NCI-H460 (cell line): Measurements from ENCODE around the gene CDH4. TPM values are rescaled to one million over a fixed set of nuclear protein-coding genes. Genes with fewer than 3 reads are reported as not detected.

ENCODE experiments used
- DNase-seq: peaks from one replicate; pipeline ENCODE4 v3.0.0-alpha.2; 2016; ENCODE audit warnings: low read depth; ENCODE audit errors: extremely low read depth
- total RNA-seq: library from RNA; depleted of rRNA; stranded (reverse); fragments of >200 nt; shearing (Covaris generic); gene quantifications from 2 replicates; pipeline ENCODE4 v1.2.3, GENCODE V29; 2014

CDH4 gene
- total RNA-seq, 1 experiment from 2014 or later: not detected

DNA sequence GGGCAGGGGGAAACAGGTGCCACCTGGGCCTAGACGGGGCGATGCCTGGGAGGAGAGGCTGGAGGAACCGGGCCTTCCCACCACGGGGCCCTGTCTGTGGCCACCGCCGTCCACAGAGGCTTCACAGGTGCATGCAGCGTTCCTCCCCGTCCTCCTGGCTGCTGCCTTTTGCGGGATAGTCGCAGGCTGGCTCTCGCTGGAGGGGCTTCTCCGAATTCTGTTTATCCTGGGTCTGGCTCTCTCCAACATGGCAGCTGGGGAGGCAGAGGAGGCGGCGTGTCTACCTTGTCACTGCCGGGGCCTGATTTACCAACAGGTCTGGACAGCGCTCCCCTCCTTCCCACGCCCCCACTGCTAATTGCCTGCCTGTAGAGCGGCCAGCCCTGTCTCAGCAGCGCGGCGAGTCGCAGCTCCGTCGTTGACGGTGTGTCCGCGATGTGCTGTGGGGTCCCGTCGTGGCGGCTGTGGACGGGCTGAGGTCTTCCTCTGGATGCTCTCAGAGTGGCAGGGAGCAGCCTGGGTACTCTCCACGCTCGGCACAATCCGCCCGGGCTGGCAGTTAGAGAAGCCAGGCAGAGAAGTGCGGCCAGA lies 550.8 kb downstream of the CDH4 start:
- no peak for DNase-seq

GRCh38 chr20:61803416-61803914 lies 551.4 kb downstream of the CDH4 start:
- no peak for DNase-seq

- no peak for DNase-seq
Observed at GRCh38 chr20:61803915-61804751, 552.1 kb downstream of the CDH4 start.

- no peak for DNase-seq
Observed at GRCh38 chr20:61804752-61805295, 552.8 kb downstream of the CDH4 start.

DNA sequence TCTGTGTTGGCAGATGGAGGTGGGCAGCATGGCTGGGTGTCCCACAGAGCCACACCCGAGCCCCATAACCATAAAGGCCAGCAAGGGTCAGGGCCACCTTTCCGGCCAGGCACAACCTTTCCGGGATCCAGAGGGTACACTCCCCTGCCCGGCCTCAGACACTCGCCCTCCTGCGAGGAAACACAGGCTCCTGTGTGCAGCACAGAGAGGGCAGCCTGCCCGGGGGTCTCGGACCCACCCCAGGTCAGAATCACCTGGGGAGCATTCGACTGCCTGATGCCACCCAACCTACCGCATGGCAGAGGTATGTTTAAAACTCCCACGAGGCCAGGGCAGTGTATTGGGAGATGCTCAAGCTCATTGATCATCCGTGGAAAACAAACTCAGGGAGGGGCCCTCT lies 553.3 kb downstream of the CDH4 start:
- DNase-seq: no peak

DNA sequence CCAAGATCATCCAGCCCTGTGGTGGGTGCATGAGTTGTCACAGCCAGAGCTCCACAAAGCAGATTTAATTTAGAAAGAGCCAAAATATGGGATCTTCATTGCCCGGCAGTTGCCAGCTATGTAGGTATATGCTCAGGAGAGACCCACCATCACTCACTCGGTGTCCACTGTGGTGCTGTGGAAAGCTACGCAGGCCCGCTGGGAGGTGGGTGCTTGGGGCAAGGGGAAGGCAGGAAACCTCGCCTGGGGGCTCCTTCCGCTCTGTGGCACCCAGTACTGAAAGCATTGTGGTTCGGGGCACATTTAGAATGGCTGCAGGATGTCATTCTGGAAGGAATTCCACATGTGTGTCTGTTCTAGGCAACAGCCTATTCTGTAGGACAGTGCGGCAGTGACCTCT lies 553.7 kb downstream of the CDH4 start:
- no peak for DNase-seq

DNA sequence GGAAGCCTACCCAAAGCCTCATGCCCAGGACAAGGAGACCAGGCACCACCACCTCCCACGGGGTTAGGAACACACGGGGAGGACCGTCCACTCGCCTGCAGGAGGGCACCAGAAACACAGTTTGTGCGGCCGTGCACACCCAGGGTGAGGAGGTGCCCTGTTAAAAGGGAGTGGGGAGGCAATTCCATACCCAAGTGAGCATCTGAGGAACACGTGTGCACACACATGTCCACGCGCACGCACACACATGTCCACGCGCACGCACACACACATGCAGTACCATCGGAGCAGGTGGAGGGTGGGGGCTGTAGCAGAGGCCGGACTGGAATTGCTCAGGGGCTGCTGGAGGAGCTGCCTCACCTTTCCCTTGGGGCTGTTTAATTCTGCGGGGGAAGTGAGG lies 554.3 kb downstream of the CDH4 start:
- no peak for DNase-seq

DNA sequence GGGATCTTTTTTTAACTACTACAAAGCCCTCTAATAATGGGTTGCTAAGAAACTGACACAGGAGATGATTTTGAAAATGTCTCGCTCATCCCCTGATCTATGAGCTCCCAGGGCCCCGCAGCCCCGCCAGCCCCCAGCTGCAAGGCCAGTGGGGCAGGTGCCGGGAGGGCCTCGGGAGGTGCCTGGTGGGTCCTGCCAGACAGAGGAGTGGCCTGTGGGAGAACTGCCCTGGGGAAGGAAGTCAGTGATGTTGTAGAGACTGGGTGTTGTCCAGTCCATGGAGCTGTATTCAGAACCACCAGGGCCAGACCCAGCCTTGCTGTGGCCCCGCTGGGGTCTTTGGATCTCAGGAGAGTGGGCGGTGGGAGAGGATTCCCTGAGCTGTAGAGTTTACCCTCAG lies 554.9 kb downstream of the CDH4 start:
- DNase-seq: no peak

DNA sequence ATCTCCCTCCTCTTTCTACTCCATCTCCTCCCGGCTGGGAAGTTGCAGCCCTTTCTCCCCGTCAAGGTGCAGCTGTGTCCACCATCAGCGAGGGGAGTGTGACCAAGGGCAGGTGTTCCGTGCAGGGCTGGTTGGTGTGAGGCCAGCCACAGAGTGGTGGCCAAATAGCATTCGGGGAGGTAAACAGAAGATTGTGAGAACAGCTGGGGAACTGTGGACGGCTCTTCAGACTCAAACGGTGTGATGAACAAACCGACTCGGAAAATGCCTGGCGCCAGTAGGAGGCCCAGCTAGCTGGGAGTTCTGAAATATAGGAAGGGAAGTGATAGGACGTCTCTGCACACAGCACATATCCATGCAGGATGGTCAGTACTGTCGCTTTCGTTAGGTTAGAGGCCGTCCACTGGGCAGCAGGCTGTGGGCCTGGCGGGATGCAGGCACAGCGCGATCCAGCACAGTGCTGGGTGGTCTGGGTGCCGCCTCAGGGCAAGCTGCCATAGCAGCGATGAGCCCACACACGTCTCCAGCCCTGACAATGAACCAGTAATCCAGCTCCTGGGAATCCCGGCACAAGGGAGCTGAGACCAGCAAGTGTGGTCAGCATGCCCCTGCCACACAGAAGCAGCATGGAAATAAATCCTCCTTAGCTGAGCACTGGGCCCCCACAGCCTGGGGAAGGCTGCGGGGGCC lies 555.6 kb downstream of the CDH4 start:
- no peak for DNase-seq

DNA sequence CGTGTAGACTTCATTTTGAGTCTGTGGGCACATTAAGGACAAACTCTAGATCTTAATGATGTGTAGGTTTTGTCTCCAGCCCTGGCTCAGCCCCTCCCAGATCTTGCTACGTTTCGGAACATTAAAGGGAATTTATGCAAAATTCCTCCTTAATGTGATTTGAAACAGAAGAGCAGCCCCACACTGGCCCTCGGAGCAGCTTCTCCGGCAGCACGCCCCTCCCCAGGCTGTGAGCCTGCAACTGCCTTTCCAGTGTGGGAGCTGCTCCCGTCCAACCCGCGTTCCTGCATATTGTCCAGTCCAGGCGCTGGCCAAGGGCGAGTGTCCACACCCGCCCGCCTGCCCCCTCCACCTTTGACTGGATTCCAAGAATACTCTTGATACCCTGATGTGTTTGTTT lies 556.4 kb downstream of the CDH4 start:
- DNase-seq: no peak

GRCh38 chr20:61809006-61809770 lies 557.1 kb downstream of the CDH4 start:
- no peak for DNase-seq

DNA sequence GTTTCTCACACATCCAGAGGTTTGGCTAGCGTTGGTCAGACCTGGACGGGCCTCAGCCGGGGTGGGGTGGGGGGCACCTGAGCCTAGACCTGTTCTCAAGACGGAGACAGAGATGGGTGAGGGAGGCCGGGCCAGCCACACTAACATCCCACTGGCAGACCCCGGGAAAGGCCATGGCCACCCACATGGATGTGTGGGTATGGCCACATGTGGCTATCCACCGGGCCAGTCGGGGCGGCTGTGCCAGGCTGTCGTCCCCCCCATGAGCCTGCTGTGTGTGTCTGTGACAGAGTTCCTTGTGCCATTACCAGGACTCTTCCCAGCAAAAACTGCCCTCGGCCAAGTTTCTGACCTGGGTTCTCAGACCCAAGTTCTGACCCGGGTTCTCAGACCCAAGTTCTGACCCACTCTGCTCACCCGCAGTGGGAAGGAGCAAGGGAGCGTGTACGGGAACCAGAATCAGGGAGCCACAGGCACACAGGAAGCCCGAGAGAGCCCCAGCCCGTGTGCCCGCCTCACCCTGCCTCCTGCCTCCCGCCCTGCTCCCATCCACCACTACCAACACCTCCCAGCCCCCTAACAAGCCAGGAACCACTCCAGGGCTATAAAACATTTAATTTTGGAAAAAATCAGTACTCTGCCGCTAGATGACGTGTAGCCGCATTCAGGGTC lies 558.1 kb downstream of the CDH4 start:
- no peak for DNase-seq

DNA sequence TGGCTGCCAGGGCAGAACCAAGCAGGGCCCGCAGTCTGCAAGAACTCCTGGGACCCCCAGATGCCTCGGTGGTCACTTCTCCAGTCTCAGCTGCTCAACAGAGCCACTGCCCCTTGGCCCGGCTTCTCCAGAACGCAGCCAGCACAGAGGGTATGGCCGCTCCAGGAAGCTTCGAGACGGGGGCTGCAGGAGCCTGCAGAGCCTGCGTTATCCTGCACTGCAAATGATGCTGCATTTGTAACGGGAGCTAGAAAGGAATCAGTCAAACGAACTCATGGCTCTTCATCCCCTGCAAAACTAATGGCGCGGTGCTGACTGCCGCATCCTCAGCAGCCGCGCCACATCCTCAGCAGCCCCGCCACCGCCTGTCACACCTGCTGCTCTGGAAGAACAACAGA lies 558.7 kb downstream of the CDH4 start:
- no peak for DNase-seq

- no peak for DNase-seq
Observed at GRCh38 chr20:61811166-61811565, 559.1 kb downstream of the CDH4 start.

- no peak for DNase-seq
Observed at GRCh38 chr20:61812121-61812844, 560.2 kb downstream of the CDH4 start.

DNA sequence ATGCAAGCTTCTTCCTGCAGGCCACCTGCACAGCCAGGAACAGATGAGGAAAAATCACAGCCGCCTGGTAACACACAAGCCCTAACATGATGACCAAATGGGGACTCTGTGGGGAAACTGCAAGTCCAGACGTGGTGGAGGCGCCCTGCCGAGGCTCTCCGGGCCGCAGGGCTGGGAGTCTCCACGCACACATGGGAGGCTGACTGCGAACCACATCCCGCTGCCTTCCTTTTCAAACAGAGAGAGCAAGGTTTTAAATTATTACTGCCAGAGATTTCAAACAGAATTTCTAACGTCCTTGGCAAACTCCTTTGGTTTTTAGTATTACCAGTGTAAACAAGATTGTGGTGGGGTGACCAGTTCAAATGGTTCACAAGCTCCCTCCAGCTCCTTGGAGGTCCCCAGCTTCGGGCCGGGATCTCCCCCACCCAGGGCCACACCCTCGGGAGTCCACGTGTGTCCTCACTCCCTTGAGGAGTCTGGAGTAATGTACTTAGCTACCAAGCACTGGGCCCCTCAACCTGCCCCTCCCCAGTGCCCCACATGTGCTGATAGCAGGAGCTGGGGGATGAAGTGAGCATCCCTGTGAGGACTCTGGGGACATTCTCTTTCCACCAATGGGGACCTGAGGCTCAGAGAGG lies 560.9 kb downstream of the CDH4 start:
- no peak for DNase-seq

- no peak for DNase-seq
Observed at GRCh38 chr20:61813791-61814190, 561.7 kb downstream of the CDH4 start.

- no peak for DNase-seq
Observed at GRCh38 chr20:61814244-61814643, 562.2 kb downstream of the CDH4 start.

DNA sequence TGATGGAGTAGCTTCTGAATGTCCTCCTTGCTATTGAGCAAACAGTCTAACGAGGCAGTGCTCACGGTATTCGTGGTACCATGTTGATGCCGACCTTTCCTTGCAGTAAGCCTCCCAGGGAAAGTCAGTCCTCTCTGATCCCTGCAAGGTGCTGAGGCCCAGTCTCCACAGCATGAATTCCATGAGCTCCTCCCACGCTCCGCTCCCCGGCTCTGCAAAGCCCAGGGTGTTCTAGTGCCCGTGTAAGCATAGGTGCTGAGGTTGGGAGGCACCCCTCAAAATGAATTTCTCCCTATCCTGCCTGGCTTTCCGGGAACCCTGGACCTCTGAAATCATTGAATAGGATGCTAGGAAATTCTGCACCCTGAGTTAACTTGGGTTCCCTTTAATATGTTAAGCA lies 562.7 kb downstream of the CDH4 start:
- no peak for DNase-seq
